GM12873 (cell line): ENCODE data around the gene KCND3.

Experiments used
- TF ChIP-seq, protein P1 (sequence below): IDR thresholded peaks from 2 replicates; pipeline ENCODE4 v1.5.1; 2012; ENCODE audit warnings: low read depth, mild to moderate bottlenecking, moderate library complexity, low read length, control low read depth; ENCODE audit not compliant: insufficient read depth; ENCODE audit errors: missing control alignments

KCND3 gene

GRCh38 chr1:111742938-111743549 is 246.4 kb downstream of the KCND3 start:
- TF ChIP-seq, protein P1, sequence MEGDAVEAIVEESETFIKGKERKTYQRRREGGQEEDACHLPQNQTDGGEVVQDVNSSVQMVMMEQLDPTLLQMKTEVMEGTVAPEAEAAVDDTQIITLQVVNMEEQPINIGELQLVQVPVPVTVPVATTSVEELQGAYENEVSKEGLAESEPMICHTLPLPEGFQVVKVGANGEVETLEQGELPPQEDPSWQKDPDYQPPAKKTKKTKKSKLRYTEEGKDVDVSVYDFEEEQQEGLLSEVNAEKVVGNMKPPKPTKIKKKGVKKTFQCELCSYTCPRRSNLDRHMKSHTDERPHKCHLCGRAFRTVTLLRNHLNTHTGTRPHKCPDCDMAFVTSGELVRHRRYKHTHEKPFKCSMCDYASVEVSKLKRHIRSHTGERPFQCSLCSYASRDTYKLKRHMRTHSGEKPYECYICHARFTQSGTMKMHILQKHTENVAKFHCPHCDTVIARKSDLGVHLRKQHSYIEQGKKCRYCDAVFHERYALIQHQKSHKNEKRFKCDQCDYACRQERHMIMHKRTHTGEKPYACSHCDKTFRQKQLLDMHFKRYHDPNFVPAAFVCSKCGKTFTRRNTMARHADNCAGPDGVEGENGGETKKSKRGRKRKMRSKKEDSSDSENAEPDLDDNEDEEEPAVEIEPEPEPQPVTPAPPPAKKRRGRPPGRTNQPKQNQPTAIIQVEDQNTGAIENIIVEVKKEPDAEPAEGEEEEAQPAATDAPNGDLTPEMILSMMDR: no peak

GRCh38 chr1:111739925-111740765 is 249.3 kb downstream of the KCND3 start:
- TF ChIP-seq, protein P1: no peak

- TF ChIP-seq, protein P1: peak; percentile 2
Observed at GRCh38 chr1:111739194-111739924, 250.1 kb downstream of the KCND3 start, which contains the start of gene INKA2. Gene INKA2, minus strand, starts transcription at chr1:111739395. Its CDS starts 153 bp downstream, at chr1:111739242.

DNA sequence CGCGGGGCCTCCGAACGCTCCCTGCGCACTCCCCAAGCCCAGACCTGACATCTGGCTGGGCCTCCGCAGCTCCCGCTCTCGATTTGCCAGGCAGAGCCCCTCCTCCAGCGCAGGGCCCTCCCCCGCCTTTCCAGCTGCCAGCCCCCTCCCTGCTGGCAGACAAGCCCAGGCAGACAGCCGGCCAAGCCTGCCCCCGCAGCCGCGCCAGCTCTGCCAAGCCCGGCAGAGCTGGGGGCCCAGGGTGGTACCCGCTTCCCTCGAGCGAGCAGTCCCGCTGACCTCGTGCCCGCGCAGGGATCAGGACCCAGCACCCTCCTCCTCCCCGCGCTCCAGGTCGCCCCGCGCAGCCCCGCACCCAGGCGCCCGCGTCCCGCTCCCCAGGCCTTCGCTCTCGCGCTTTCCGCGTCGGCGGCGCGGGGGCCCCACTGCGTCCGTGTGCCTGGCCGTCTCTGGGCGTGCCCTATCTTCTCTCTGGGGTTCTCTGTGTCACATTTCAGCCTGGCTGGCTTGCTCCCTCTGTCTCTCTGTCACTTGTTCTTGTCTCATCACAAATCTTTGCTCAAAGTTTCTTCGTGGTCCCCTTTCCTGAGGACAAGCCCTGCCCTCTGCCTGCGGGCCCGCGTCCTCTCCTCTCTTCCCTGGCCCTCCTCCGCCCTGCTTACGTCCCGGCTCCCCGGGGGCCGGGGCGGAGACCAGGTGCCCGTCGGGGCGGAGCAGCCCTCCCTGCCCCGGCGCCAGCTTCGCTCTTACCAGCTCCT is 250.9 kb downstream of the KCND3 start:
- TF ChIP-seq, protein P1: no peak

DNA sequence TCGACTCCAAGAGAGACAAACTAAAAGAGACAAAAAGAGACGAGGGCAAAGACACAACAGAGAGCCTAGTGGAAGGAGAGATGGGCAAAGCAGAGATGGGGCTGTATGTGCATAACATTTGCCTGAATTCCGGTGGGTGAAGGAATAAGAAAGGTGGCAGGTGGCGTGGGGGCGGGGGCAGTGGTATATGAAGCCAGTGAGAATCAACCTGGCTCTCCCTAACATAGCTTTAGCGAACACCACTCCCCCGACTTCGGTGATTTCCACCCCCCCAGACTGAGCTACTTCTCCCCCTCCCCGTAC is 251.4 kb downstream of the KCND3 start:
- TF ChIP-seq, protein P1: no peak

GRCh38 chr1:111737216-111738132 is 252.0 kb downstream of the KCND3 start:
- TF ChIP-seq, protein P1: no peak
